Left lung (tissue), 10 donors: ENCODE results near the gene CIZ1. TPM values are rescaled to one million over a fixed set of nuclear protein-coding genes. Genes with fewer than 3 reads are reported as not detected.
"Not testable (repeated sequence)": the region's sequence is repeated elsewhere in the genome, so short reads cannot be mapped to it uniquely, and the experiment has no call there.

Source experiments
- ATAC-seq: fragments of 200-7000 bp; cut with Tn5 transposase; one replicate; pipeline ENCODE4 v1.9.1; 2020; ENCODE audit warnings: moderate library complexity
- DNase-seq, 4 donors: peaks; one replicate each; pipeline ENCODE4 v3.0.0-alpha.2; 2013 to 2020
- H3K27ac ChIP-seq, 2 donors: fragments of 200-600 bp; sonication (generic) in 1 of 2; one replicate each; pipeline versions ENCODE4 v1.5.0 to v1.8.0; 2020 to 2021
- H3K27me3 ChIP-seq, 2 donors: fragments of 200-600 bp; sonication (generic) in 1 of 2; one replicate each; pipeline versions ENCODE4 v1.5.0 to v1.8.0; 2020 to 2021
- H3K36me3 ChIP-seq, 2 donors: fragments of 200-600 bp; sonication (generic) in 1 of 2; one replicate each; pipeline versions ENCODE4 v1.5.0 to v1.8.0; 2020 to 2021
- H3K4me1 ChIP-seq, 2 donors: fragments of 200-600 bp; one replicate each; pipeline ENCODE4 v1.8.0; 2021
- H3K4me3 ChIP-seq, 2 donors: fragments of 200-600 bp; sonication (generic) in 1 of 2; one replicate each; pipeline versions ENCODE4 v1.5.0 to v1.8.0; 2020 to 2021; ENCODE audit warnings: mild to moderate bottlenecking in 1 of 2
- H3K9me3 ChIP-seq, 2 donors: fragments of 200-600 bp; sonication (generic) in 1 of 2; one replicate each; pipeline versions ENCODE4 v1.5.0 to v1.8.0; 2020 to 2021
- CTCF ChIP-seq, 2 donors: fragments of 200-600 bp; sonication (generic) in 1 of 2; IDR thresholded peaks; one replicate each; pipeline versions ENCODE4 v1.5.0 to v1.8.0; 2021; ENCODE audit warnings: antibody characterized with exemption in 2 of 2
- intact Hi-C, 2 donors: fragments of 100-400 bp; cut with DNase I; formaldehyde crosslinking; loops; one replicate each; pipeline versions ENCODE4 v1.11.2 to v1.14.2; 2022
- polyA plus RNA-seq, 6 donors: library from polyadenylated mRNA; unstranded; fragments of 120-200 nt; gene quantifications; one replicate each; pipeline ENCODE4 v1.2.1, GENCODE V29; 2013; ENCODE audit not compliant: insufficient read length in 6 of 6
- total RNA-seq, 2 donors: library from RNA; stranded (reverse); fragmentation: NEBNext Ultra II Directional; extraction: Animal tissue kit (Norgen Biotek cat#: 25700); gene quantifications; one replicate each; pipeline ENCODE4 v1.2.1, GENCODE V29; 2021
- donor health status: DM: no; HTN: yes; CAD: no.
- donor health status: DM: no; HTN: no; CAD: no.

CIZ1 gene
- total and polyA plus RNA-seq, 8 donors, result 102 to 163 (median 143) TPM

DNA sequence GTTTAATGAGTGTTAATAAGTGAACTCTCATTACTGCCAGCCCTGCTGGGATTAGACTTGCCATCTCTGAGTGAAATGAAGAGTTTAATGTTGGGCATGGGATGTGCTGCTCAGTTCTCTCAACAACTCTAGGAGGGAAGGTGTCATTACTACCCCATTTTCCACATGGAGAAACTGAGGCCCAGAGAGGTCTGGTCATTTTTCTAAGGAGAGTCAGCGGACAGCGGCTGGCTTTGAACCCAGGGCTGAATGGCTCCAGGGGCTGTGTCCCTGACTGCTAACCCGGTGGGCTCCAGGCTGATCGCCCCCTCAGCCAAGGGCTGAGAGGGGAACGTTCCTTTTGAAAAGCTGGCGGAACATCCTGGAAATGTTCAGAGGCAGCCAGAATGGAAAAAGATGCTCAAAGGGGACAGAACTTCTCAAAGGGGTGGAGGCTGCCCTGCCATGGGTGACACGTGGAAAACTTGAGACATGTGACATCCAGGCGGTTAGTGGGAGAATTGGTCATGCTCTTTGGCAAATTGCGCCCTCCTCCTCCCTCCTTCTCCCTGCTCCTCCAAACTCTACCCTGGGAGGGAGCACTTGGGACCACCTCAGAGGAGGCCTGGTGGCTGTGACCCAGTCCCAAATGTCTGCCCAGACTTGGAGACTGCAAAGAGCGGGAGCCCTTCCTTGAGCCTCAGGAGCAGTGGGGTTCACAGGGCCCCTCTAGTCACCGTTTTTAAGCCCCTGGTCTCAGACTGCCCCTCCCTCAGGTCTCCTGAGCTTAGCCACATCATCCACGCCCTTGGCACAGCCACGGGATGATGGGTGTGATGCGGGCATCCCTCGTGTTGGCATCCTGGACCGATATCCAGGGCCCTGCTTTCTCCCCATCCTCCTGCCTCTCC is 40.5 kb upstream of the CIZ1 start:
- ATAC-seq (peak; percentile 23), DNase-seq (no peak)
- Histone ChIP-seq H3K27me3 (no peaks in the 10 kb centered on the region), H3K36me3 (no peaks in the 10 kb centered on the region), H3K4me3 (no peak overlapping the region), H3K9me3 (no peaks in the 10 kb centered on the region), H3K4me1 (no peaks in the 10 kb centered on the region), H3K27ac (no peak overlapping the region)
- intact Hi-C loops, result no loop called here
- TF ChIP-seq CTCF (IDR thresholded peaks at IDR 0.05), result no peak

DNA sequence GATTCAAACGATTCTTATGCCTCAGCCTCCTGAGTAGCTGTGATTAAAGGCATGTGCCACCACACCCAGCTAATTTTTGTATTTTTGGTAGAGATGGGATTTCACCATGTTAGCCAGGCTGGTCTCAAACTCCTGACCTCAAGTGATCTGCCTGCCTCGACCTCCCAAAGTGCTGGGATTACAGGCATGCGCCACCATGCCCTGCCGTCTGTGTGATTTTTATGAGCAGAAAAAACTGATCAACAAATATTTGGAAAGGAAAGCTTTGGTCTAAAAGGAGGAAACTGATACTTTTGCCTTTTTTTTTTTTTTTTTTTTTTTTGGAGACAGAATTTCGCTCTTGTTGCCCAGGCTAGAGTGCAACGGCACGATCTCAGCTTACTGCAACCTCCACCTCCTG is 39.5 kb upstream of the CIZ1 start:
- intact Hi-C loops, ATAC-seq: not testable (repeated sequence)

GRCh38 chr9:128226412-128226801 is 35.0 kb upstream of the CIZ1 start:
- Histone ChIP-seq H3K4me1 (no peaks in the 10 kb centered on the region), H3K27me3 (no peaks in the 10 kb centered on the region), H3K27ac (no peak overlapping the region), H3K36me3 (no peaks in the 10 kb centered on the region), H3K4me3 (no peak overlapping the region), H3K9me3 (no peaks in the 10 kb centered on the region)
- ATAC-seq (no peak), DNase-seq (no peak)
- intact Hi-C loops, result no loop called here
- TF ChIP-seq CTCF (IDR thresholded peaks at IDR 0.05), result no peak

More for the DNA sequence above, 39.5 kb upstream of the CIZ1 start:
- not testable (repeated sequence) for H3K4me1 ChIP-seq, H3K9me3 ChIP-seq, H3K4me3 ChIP-seq, H3K27me3 ChIP-seq, H3K27ac ChIP-seq, DNase-seq, H3K36me3 ChIP-seq

DNA sequence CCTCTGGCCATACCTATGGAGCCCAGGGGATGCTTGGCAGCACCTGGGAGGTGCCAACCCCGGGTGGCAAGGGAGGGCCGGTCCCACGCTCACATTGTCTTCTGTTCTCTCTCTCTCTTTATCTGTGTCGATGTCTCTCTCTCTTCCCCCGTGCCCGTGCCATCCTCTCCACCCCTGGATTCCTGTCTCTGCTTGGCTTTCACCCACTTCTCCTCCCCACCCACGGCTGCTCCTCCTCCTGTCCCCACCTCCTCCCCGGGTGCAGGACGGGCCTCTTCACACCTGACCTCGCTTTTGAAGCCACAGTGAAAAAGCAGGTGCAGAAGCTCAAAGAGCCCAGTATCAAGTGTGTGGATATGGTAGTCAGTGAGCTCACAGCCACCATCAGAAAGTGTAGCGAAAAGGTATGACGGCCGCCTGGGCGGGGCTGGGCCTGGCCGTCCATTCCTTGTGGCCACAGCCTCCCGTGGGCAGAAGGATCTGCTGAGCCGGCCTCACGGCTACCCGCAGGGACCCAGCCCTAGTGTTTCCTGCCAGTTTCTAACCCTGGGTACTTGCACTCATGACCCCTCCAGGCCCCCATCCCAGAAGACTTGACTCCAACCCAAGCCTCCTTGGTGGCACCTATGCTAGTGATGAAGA is 34.5 kb upstream of the CIZ1 start:
- ATAC-seq (no peak), DNase-seq (no peak)
- Histone ChIP-seq H3K4me1 (no peaks in the 10 kb centered on the region), H3K27ac (no peak overlapping the region), H3K36me3 (no peaks in the 10 kb centered on the region), H3K9me3 (no peaks in the 10 kb centered on the region), H3K4me3 (no peak overlapping the region), H3K27me3 (no peaks in the 10 kb centered on the region)
- no peak for TF ChIP-seq CTCF (IDR thresholded peaks at IDR 0.05)
- intact Hi-C loops, result no loop called here

DNA sequence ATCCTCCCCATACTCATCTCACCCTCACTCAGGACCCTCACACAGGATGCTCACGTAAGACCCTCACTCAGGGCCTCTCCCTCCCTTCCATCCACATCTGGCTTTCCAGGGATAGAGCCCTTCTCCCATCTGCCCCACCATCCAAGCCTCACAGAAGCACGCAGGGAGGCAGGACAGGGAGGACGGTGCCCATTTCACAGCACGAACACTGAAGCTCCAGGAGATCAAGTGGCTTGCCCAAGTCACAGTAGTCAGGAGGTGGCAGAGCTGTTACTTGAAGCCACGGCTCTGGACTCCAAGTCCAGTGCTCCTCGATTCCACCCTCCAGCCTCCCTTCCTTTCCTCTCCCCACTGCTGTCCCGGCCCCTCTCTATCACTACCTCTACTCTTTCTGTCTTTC is 33.5 kb upstream of the CIZ1 start:
- H3K27ac ChIP-seq, result no peak overlapping the region
- H3K4me1 ChIP-seq, result no peaks in the 10 kb centered on the region
- H3K9me3 ChIP-seq, result no peaks in the 10 kb centered on the region
- ATAC-seq, result no peak
- H3K4me3 ChIP-seq, result no peak overlapping the region
- intact Hi-C loops, result no loop called here
- no peak for DNase-seq
- no peak for TF ChIP-seq CTCF (IDR thresholded peaks at IDR 0.05)
- no peaks in the 10 kb centered on the region for H3K27me3 ChIP-seq
- H3K36me3 ChIP-seq, result no peaks in the 10 kb centered on the region
